ENCODE measurements around the gene RC3H2.

DNA sequence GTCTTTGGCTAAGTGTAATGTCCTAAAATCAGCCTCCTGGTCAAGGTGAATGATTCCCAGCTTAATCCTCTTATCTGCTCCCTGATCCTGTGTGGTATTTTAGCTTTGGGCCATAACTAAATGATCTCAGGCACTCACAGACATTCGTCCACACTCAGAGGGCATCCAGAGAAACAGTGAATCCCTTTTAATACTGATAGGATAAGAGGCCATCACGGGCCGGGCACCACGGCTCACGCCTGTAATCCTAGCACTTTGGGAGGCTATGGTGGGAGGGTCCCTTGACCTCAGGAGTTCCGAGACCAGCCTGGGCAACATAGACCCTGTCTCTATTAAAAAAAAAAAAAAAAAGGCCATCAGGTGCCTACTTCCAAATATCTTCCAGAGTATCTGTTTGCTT is 83.1 kb downstream of the RC3H2 start:
- TF ChIP-seq, protein P1, sequence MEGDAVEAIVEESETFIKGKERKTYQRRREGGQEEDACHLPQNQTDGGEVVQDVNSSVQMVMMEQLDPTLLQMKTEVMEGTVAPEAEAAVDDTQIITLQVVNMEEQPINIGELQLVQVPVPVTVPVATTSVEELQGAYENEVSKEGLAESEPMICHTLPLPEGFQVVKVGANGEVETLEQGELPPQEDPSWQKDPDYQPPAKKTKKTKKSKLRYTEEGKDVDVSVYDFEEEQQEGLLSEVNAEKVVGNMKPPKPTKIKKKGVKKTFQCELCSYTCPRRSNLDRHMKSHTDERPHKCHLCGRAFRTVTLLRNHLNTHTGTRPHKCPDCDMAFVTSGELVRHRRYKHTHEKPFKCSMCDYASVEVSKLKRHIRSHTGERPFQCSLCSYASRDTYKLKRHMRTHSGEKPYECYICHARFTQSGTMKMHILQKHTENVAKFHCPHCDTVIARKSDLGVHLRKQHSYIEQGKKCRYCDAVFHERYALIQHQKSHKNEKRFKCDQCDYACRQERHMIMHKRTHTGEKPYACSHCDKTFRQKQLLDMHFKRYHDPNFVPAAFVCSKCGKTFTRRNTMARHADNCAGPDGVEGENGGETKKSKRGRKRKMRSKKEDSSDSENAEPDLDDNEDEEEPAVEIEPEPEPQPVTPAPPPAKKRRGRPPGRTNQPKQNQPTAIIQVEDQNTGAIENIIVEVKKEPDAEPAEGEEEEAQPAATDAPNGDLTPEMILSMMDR (conservative IDR thresholded peaks at IDR 0.05; ENCODE audit: low read length) = no peak
- no peak for TF ChIP-seq EZH2phosphoT487 (IDR thresholded peaks at IDR 0.05; ENCODE audit: borderline replicate concordance, low read depth, low read length)

Data from OCI-LY7 (cell line).